Activated CD8-positive, alpha-beta T cell treated with anti-CD3 and anti-CD28 coated beads, Interleukin-2, amount 10 ng/mL, durations not matched to agents 7 days and 5 days (primary cell): ENCODE results near the gene TRIB2. TPM values are rescaled to one million over a fixed set of nuclear protein-coding genes. Genes with fewer than 3 reads are reported as not detected.

Source experiments
- ATAC-seq: fragments of 150-1000 bp; cut with Tn5 transposase; one replicate; pipeline ENCODE4 v1.10.0; 2021; ENCODE audit warnings: moderate library complexity
- CTCF ChIA-PET: fragments of 350-600 bp; sonication (Branson Sonifier 250); formaldehyde crosslinking; loops from one replicate; lab custom pipeline; 2021; ENCODE audit warnings: antibody characterized with exemption; lab: Charles Lee
- POLR2A ChIA-PET: fragments of 350-600 bp; sonication (Branson Sonifier 250); formaldehyde crosslinking; loops from one replicate; lab custom pipeline; 2021; ENCODE audit warnings: antibody characterized with exemption; lab: Charles Lee
- DNase-seq: peaks from one replicate; pipeline ENCODE4 v3.0.0-alpha.2; 2020
- H3K27ac Mint-ChIP-seq: one replicate; pipeline ENCODE4 v1.8.0; 2021; ENCODE audit warnings: mild to moderate bottlenecking, mixed read lengths
- H3K27me3 Mint-ChIP-seq: one replicate; pipeline ENCODE4 v1.8.0; 2021; ENCODE audit warnings: low read depth, mixed read lengths
- H3K36me3 Mint-ChIP-seq: one replicate; pipeline ENCODE4 v1.8.0; 2021; ENCODE audit warnings: low read depth, mixed read lengths
- H3K4me1 Mint-ChIP-seq: one replicate; pipeline ENCODE4 v1.8.0; 2021; ENCODE audit warnings: low read depth, mixed read lengths
- H3K4me3 Mint-ChIP-seq: one replicate; pipeline ENCODE4 v1.8.0; 2021; ENCODE audit warnings: mild to moderate bottlenecking, mixed read lengths
- H3K9me3 Mint-ChIP-seq: one replicate; pipeline ENCODE4 v1.8.0; 2022; ENCODE audit warnings: mixed read lengths; ENCODE audit not compliant: insufficient read depth
- total RNA-seq, 2 experiments: library from RNA; stranded (reverse); gene quantifications; one replicate each; pipeline ENCODE4 v1.2.3, GENCODE V29; 2021

Gene TRIB2
- total RNA-seq, 2 experiments from 2014 or later: 52.7 to 57.7 TPM

DNA sequence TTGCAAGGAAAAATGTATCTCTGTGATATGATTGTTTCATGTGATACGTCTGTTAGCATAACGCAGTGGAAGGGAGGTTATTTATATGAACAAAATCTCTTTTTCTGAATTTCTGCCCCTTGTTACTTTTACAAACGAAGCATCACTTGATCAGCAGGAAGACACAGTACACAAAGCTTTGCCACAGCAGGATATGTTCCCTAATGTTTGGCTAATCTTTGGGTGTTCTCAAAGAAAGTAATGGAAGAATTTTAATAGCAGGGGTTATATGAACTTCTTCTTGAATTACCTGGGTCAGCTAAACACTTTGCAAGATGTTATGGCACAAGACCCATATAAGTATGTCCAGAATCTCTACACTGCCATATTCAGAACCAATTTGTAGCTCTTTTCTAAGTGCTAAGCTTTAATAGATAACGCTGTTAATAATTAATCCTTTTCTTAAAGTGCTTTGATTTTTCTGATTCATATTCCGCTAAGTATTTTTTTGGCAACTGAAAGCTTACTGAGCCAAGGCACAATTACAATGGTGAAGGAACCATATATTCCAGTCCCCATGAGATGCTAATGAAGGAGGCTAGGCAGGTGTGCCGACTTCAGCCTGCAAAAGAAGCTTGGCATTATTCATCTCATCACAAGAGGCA lies 33.2 kb upstream of the TRIB2 start:
- H3K36me3 Mint-ChIP-seq: no peaks in the 10 kb centered on the region
- H3K27me3 Mint-ChIP-seq: peaks cover 11% of the 10 kb centered on the region
- no peak overlapping the region for H3K4me3 Mint-ChIP-seq
- ChIA-PET POLR2A (no interaction called here), CTCF (interaction anchor here (1.1 kb wide), 1 partner anchor 10 kb away, joined by 3 read pairs; no protein-coding TSS in a partner anchor)
- ATAC-seq: no peak
- H3K27ac Mint-ChIP-seq: no peak overlapping the region
- H3K9me3 Mint-ChIP-seq: peaks cover 10% of the 10 kb centered on the region
- no peak for DNase-seq
- no peaks in the 10 kb centered on the region for H3K4me1 Mint-ChIP-seq

- peaks cover 10% of the 10 kb centered on the region for H3K9me3 Mint-ChIP-seq
- peaks cover 11% of the 10 kb centered on the region for H3K27me3 Mint-ChIP-seq
- POLR2A ChIA-PET: no interaction called here
- no peaks in the 10 kb centered on the region for H3K36me3 Mint-ChIP-seq
- no peak overlapping the region for H3K4me3 Mint-ChIP-seq
- ATAC-seq (no peak), DNase-seq (no peak)
- CTCF ChIA-PET: no interaction called here
- H3K27ac Mint-ChIP-seq: no peak overlapping the region
- H3K4me1 Mint-ChIP-seq: no peaks in the 10 kb centered on the region
Measured at GRCh38 chr2:12684471-12684936, 32.2 kb upstream of the TRIB2 start.

- no peaks in the 10 kb centered on the region for H3K36me3 Mint-ChIP-seq
- ATAC-seq: no peak
- H3K4me3 Mint-ChIP-seq: no peak overlapping the region
- ChIA-PET POLR2A (no interaction called here), CTCF (no interaction called here)
- H3K9me3 Mint-ChIP-seq: peaks cover 5% of the 10 kb centered on the region
- H3K27me3 Mint-ChIP-seq: peaks cover 11% of the 10 kb centered on the region
- H3K27ac Mint-ChIP-seq: no peak overlapping the region
- no peaks in the 10 kb centered on the region for H3K4me1 Mint-ChIP-seq
- DNase-seq: no peak
Measured at GRCh38 chr2:12685145-12685544, 31.6 kb upstream of the TRIB2 start.

DNA sequence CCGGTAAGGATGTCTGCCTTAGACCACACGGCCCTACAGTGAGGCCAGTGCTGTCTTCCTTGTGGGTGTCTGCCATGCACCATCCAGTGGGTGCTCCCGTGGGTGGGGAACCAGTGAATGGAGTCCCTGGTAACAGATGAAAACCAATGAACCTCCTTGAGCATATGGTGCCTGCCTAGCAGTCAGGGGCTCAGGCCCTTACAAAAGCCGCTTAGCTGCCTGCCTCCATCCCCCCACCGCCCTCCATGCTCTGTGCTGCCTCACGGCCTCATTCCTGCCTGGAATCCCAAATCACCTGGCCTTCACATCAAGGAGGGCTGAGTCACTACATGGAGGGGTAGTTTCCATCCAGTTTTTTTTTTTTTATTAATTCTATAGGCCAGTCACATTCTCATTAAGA lies 30.8 kb upstream of the TRIB2 start:
- ATAC-seq: no peak
- Mint-ChIP-seq H3K27ac (no peak overlapping the region), H3K4me3 (no peak overlapping the region), H3K4me1 (no peaks in the 10 kb centered on the region), H3K9me3 (peaks cover 8% of the 10 kb centered on the region), H3K27me3 (peaks cover 11% of the 10 kb centered on the region), H3K36me3 (no peaks in the 10 kb centered on the region)
- ChIA-PET CTCF (no interaction called here), POLR2A (no interaction called here)
- no peak for DNase-seq

DNA sequence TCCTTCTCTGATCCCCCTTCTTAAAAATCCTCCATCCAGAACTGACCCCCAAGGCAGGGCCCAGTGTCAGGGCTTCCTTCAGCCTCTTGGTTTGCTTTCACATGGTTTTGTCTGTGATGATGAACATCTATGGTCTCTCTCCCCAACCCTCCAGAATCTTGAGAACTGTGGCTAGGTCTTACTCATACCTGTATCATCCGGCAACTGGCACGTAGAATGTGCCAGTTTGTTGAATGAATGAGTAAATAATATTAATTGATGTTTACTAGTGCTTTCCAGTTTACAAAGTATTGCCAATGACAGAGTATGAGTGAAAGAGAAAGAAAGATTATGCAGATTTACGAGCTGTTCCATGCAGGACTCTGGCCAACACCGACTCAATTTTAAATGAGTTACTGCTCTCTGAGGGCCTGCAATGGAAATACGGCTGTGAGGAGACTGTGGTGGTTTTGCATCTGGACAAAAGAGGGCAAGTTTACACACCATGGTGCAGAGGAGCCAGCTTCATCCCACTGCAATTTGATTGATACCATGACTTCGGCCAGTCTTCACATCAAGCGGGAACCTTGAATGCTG lies 29.9 kb upstream of the TRIB2 start:
- CTCF ChIA-PET: no interaction called here
- H3K4me3 Mint-ChIP-seq: no peak overlapping the region
- POLR2A ChIA-PET: no interaction called here
- H3K27ac Mint-ChIP-seq: no peak overlapping the region
- H3K4me1 Mint-ChIP-seq: no peaks in the 10 kb centered on the region
- no peak for ATAC-seq
- DNase-seq: no peak
- H3K9me3 Mint-ChIP-seq: peaks cover 8% of the 10 kb centered on the region
- peaks cover 8% of the 10 kb centered on the region for H3K27me3 Mint-ChIP-seq
- H3K36me3 Mint-ChIP-seq: no peaks in the 10 kb centered on the region

GRCh38 chr2:12688091-12688490 lies 28.6 kb upstream of the TRIB2 start:
- ATAC-seq: no peak
- Mint-ChIP-seq H3K4me3 (no peak overlapping the region), H3K36me3 (no peaks in the 10 kb centered on the region), H3K27ac (no peak overlapping the region), H3K27me3 (peaks cover 8% of the 10 kb centered on the region), H3K9me3 (peaks cover 14% of the 10 kb centered on the region), H3K4me1 (no peaks in the 10 kb centered on the region)
- POLR2A ChIA-PET: no interaction called here
- CTCF ChIA-PET: interaction anchor here (0.6 to 1.7 kb wide), 2 partner anchors 15 to 28 kb away, joined by 3 to 5 read pairs; partner anchors contain the start of gene TRIB2
- DNase-seq: no peak

- DNase-seq: no peak
- Mint-ChIP-seq H3K4me1 (no peaks in the 10 kb centered on the region), H3K9me3 (peaks cover 14% of the 10 kb centered on the region), H3K36me3 (no peaks in the 10 kb centered on the region), H3K27me3 (peaks cover 6% of the 10 kb centered on the region), H3K4me3 (no peak overlapping the region), H3K27ac (no peak overlapping the region)
- POLR2A ChIA-PET: no interaction called here
- CTCF ChIA-PET: interaction anchor here (1.7 kb wide), 1 partner anchor 27 kb away, joined by 5 read pairs; the partner anchor contains the start of gene TRIB2
- no peak for ATAC-seq
Measured at GRCh38 chr2:12688893-12689292, 27.8 kb upstream of the TRIB2 start.

DNA sequence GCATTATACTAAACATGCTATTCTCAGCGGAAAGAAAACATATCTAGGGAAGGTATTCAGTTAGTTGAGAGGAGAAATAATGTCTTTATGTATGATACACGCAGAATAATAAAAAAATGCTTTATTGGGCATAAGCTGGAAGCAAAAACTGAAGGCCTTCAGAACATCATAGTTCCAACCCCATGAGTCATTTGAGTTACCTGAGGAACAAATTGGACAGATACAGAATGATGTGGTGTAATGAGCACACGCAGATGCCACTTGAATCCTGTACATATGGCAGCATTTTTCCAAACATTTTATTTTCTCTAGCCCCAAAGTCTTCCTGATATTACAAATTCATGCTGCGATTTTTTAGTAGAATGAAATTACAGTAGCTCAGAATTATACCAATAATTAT lies 23.2 kb upstream of the TRIB2 start:
- no peak overlapping the region for H3K4me3 Mint-ChIP-seq
- no peaks in the 10 kb centered on the region for H3K4me1 Mint-ChIP-seq
- no peaks in the 10 kb centered on the region for H3K36me3 Mint-ChIP-seq
- ChIA-PET POLR2A (no interaction called here), CTCF (interaction anchor here (1.4 kb wide), 1 partner anchor 16 kb away, joined by 3 read pairs; no protein-coding TSS in a partner anchor)
- ATAC-seq: no peak
- no peak overlapping the region for H3K27ac Mint-ChIP-seq
- no peaks in the 10 kb centered on the region for H3K27me3 Mint-ChIP-seq
- no peak for DNase-seq
- H3K9me3 Mint-ChIP-seq: peaks cover 14% of the 10 kb centered on the region

DNA sequence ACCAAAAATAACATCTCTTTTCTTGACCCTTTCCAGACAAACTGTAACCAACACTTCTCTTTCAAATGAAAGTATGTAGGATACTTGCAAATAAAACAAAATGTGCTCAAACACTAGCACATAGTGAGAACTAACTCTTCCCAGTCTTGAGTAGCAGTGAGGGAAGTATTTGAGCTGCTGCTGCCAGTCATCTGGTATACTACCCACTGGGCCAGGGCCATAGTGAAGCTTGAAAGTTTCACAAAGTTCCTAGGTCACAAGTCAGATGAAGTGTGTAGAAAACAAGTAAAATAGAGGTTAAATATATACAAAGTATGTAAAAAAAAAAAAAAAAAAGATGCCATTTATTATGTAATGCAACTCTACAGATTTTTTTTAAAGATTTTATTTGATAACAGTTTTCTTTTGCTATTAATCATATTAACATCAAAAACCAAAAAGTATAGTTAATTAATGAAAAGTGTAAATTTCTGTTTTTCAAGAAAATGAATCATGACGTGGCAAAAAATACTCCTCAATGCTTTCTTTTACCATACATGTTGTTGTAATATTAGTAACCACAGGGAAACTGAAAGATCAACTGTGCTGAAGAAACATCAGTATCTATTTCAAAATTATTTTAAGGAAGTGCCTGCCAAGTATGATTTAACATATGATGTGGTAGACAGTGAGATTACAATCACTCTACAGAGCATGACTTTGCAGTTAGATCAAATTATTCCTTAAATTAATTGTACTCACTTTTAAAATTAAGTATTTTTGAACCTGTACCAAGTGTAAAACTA lies 21.6 kb upstream of the TRIB2 start:
- ChIA-PET CTCF (interaction anchor here (1.2 kb wide), 1 partner anchor 22 kb away, joined by 3 read pairs; no protein-coding TSS in a partner anchor), POLR2A (no interaction called here)
- Mint-ChIP-seq H3K4me3 (no peak overlapping the region), H3K4me1 (no peaks in the 10 kb centered on the region), H3K27me3 (peaks cover 7% of the 10 kb centered on the region), H3K9me3 (peaks cover 14% of the 10 kb centered on the region), H3K27ac (no peak overlapping the region), H3K36me3 (no peaks in the 10 kb centered on the region)
- DNase-seq (no peak), ATAC-seq (no peak)

DNA sequence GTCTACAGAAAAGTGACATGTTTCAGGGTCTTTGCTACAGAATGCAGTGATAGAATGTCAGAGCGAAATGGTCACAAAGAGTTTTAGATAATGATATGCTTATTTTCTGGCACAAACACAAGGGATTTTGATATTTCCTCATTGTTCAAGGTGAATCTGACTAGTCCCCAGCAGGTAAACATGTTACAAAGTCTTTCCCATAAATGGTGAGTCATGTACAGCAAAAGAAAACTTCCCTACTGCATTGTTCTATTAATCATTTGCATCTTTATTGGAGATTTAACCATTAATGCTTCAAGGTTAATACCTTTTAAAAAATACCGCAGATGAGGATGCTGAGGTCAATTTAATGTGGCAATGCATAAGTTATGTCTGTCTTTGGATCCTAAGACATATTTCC lies 19.1 kb upstream of the TRIB2 start:
- peaks cover 18% of the 10 kb centered on the region for H3K27me3 Mint-ChIP-seq
- H3K9me3 Mint-ChIP-seq: no peaks in the 10 kb centered on the region
- CTCF ChIA-PET: no interaction called here
- POLR2A ChIA-PET: no interaction called here
- ATAC-seq (no peak), DNase-seq (no peak)
- H3K4me1 Mint-ChIP-seq: peaks cover 7% of the 10 kb centered on the region
- H3K27ac Mint-ChIP-seq: no peak overlapping the region
- no peaks in the 10 kb centered on the region for H3K36me3 Mint-ChIP-seq
- no peak overlapping the region for H3K4me3 Mint-ChIP-seq

GRCh38 chr2:12700989-12701388 lies 15.7 kb upstream of the TRIB2 start:
- Mint-ChIP-seq H3K9me3 (no peaks in the 10 kb centered on the region), H3K4me3 (no peak overlapping the region), H3K36me3 (peaks cover 9% of the 10 kb centered on the region), H3K27me3 (peaks cover 18% of the 10 kb centered on the region), H3K4me1 (peaks cover 17% of the 10 kb centered on the region), H3K27ac (no peak overlapping the region)
- ATAC-seq (no peak), DNase-seq (no peak)
- ChIA-PET POLR2A (no interaction called here), CTCF (interaction anchor here (0.7 to 1.4 kb wide), 3 partner anchors 16 to 306 kb away, joined by 3 to 5 read pairs (median 3); partner anchors contain the start of gene TRIB2)

GRCh38 chr2:12701786-12702167 lies 15.0 kb upstream of the TRIB2 start:
- CTCF ChIA-PET: interaction anchor here (1.3 to 1.4 kb wide), 3 partner anchors 15 to 305 kb away, joined by 3 to 7 read pairs (median 5); partner anchors contain the start of gene TRIB2
- ATAC-seq: no peak
- Mint-ChIP-seq H3K4me1 (peaks cover 17% of the 10 kb centered on the region), H3K27ac (no peak overlapping the region), H3K9me3 (no peaks in the 10 kb centered on the region), H3K4me3 (no peak overlapping the region), H3K27me3 (peaks cover 18% of the 10 kb centered on the region), H3K36me3 (peaks cover 9% of the 10 kb centered on the region)
- POLR2A ChIA-PET: no interaction called here
- DNase-seq: no peak
